PC-9 (cell line): ENCODE data around the gene GRID2. TPM values are rescaled to one million over a fixed set of nuclear protein-coding genes. Genes with fewer than 3 reads are reported as not detected.

Experiments used
- BruUV-seq: library from RNA; stranded (reverse); fragments of 400-500 nt; replicated peaks from 2 replicates; lab custom pipeline; 2021; lab: Mats Ljungman, UMichigan
- CTCF ChIA-PET: fragments of 300-600 bp; sonication (Branson Sonifier 250); formaldehyde crosslinking; loops from one replicate; lab custom pipeline; 2022; ENCODE audit warnings: antibody characterized with exemption; lab: Charles Lee
- POLR2A ChIA-PET: fragments of 300-600 bp; sonication (Branson Sonifier 250); formaldehyde crosslinking; loops from one replicate; lab custom pipeline; 2022; ENCODE audit warnings: antibody characterized with exemption; ENCODE audit not compliant: unreplicated experiment; lab: Charles Lee
- DNase-seq, 2 experiments: peaks; one replicate each; pipeline versions ENCODE4 v3.0.0 to v3.0.0-alpha.2; 2015 to 2022; ENCODE audit warnings: mixed read lengths in 1 of 2
- H2AFZ ChIP-seq: fragments of 200-600 bp; sonication (generic); 2 replicates; pipeline ENCODE4 v1.8.1; 2017; ENCODE audit warnings: antibody characterized with exemption
- H3F3A ChIP-seq: fragments of 200-600 bp; sonication (generic); 2 replicates; pipeline ENCODE4 v1.8.1; 2017; ENCODE audit warnings: antibody characterized with exemption, mild to moderate bottlenecking, low read depth; ENCODE audit not compliant: insufficient read depth
- H3K27ac ChIP-seq: fragments of 200-600 bp; sonication (generic); 2 replicates; pipeline ENCODE4 v1.6.1; 2016; ENCODE audit warnings: mixed run types
- H3K27me3 ChIP-seq: fragments of 200-600 bp; sonication (generic); 2 replicates; pipeline ENCODE4 v1.6.1; 2016; ENCODE audit warnings: low read depth, mixed run types; ENCODE audit not compliant: insufficient read depth
- H3K36me3 ChIP-seq: fragments of 200-600 bp; sonication (generic); 2 replicates; pipeline ENCODE4 v1.6.1; 2016; ENCODE audit warnings: low read depth, mixed run types
- H3K4me1 ChIP-seq: fragments of 200-600 bp; sonication (generic); replicated peaks from 2 replicates; pipeline ENCODE4 v1.6.1; 2016; ENCODE audit warnings: mixed run types; ENCODE audit not compliant: insufficient read depth
- H3K4me2 ChIP-seq: fragments of 200-600 bp; sonication (generic); 2 replicates; pipeline ENCODE4 v1.6.1; 2017; ENCODE audit warnings: mixed run types
- H3K4me3 ChIP-seq: fragments of 200-600 bp; sonication (generic); 2 replicates; pipeline ENCODE4 v1.6.1; 2016; ENCODE audit warnings: mixed run types
- H3K79me2 ChIP-seq: fragments of 200-600 bp; sonication (generic); 2 replicates; pipeline ENCODE4 v1.6.1; 2017; ENCODE audit warnings: low read depth, mixed run types
- H3K9me2 ChIP-seq: fragments of 200-600 bp; sonication (generic); 2 replicates; pipeline ENCODE4 v1.8.1; 2017; ENCODE audit warnings: mild to moderate bottlenecking; ENCODE audit not compliant: insufficient read depth
- H3K9me3 ChIP-seq: fragments of 200-600 bp; sonication (generic); 2 replicates; pipeline ENCODE4 v1.8.1; 2016; ENCODE audit warnings: low read depth; ENCODE audit not compliant: insufficient read depth
- H4K20me1 ChIP-seq: fragments of 200-600 bp; sonication (generic); 2 replicates; pipeline ENCODE4 v1.8.1; 2017; ENCODE audit not compliant: insufficient read depth
- CTCF ChIP-seq: fragments of 200-600 bp; sonication (generic); conservative IDR thresholded peaks from 2 replicates; pipeline ENCODE4 v1.6.1; 2017; ENCODE audit warnings: mixed run types, antibody characterized with exemption, mild to moderate bottlenecking, moderate library complexity
- EZH2 ChIP-seq: fragments of 200-600 bp; sonication (generic); IDR thresholded peaks from 2 replicates; pipeline ENCODE4 v1.8.0; 2017; ENCODE audit warnings: antibody characterized with exemption, low read depth
- intact Hi-C: fragments of 100-400 bp; cut with micrococcal nuclease; formaldehyde crosslinking; loops from one replicate; pipeline ENCODE4 v1.10.0; 2022; ENCODE audit not compliant: unreplicated experiment
- total RNA-seq: library from RNA; stranded (reverse); gene quantifications from 2 replicates; pipeline ENCODE4 v1.2.3, GENCODE V29; 2021

Gene GRID2
- total RNA-seq, 1 experiment from 2014 or later = not detected

- Histone ChIP-seq H3K27ac (no peak overlapping the region), H3F3A (no peaks in the 10 kb centered on the region), H2AFZ (no peak overlapping the region), H3K4me3 (no peak overlapping the region), H4K20me1 (no peaks in the 10 kb centered on the region), H3K79me2 (no peaks in the 10 kb centered on the region), H3K4me2 (no peak overlapping the region), H3K9me3 (no peaks in the 10 kb centered on the region), H3K9me2 (no peaks in the 10 kb centered on the region), H3K36me3 (no peaks in the 10 kb centered on the region), H3K4me1 (no peaks in the 10 kb centered on the region), H3K27me3 (no peaks in the 10 kb centered on the region)
- BruUV-seq = no TSS peak
- no peak for DNase-seq
- intact Hi-C loops = no loop called here
- CTCF ChIA-PET = no interaction called here
- TF ChIP-seq EZH2 (no peak), CTCF (no peak)
- POLR2A ChIA-PET = no interaction called here
Observed at GRCh38 chr4:92872604-92873003, 568.8 kb downstream of the GRID2 start.

DNA sequence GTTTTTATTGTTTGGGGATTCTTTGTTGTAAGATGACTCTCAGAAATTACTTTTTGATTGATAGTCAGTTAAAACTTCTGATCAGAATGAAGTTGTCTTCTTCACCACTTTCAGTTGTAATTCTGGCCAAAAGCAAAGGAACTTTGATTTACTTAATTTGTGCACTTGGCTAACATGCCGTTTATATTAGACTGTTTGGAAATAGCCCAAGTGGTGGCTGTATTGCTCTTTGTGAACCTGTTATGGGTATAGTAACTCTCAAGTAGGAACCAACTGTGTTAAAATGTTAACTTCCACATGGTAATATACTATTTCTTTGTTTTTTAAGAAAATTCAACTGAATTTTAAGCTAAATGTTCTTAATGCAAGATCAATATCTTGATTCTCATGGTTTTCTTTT, 581.9 kb downstream of the GRID2 start:
- TF ChIP-seq EZH2 (no peak), CTCF (no peak)
- Histone ChIP-seq H2AFZ (no peak overlapping the region), H3K27me3 (no peaks in the 10 kb centered on the region), H4K20me1 (no peaks in the 10 kb centered on the region), H3K9me3 (no peaks in the 10 kb centered on the region), H3K4me2 (no peak overlapping the region), H3K79me2 (no peaks in the 10 kb centered on the region), H3K4me3 (no peak overlapping the region), H3K9me2 (no peaks in the 10 kb centered on the region), H3K27ac (no peak overlapping the region), H3K4me1 (no peaks in the 10 kb centered on the region), H3F3A (no peaks in the 10 kb centered on the region), H3K36me3 (no peaks in the 10 kb centered on the region)
- BruUV-seq = no TSS peak
- intact Hi-C loops = no loop called here
- no peak for DNase-seq
- ChIA-PET POLR2A (no interaction called here), CTCF (no interaction called here)

DNA sequence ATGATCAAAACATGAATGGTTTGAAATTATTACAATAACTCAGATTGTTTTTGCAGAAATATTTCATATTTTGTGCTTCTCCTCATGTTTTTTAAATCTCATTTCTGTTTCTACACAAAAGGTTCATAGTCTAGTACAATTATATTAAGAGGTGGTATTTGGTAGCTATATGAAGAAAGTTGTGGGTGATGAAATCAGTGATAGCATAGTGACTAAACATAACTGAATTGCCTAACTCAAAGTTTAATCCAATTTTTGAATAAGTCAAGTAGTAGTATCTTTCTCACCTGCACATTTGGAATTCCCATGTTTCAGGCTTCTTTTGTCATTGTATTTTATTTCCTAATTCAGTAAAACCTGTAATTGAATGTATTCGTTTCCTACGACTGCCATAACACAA, 648.7 kb downstream of the GRID2 start:
- no peaks in the 10 kb centered on the region for H3F3A ChIP-seq
- no peak overlapping the region for H3K4me2 ChIP-seq
- H4K20me1 ChIP-seq = no peaks in the 10 kb centered on the region
- intact Hi-C loops = no loop called here
- no peak for DNase-seq
- POLR2A ChIA-PET = no interaction called here
- BruUV-seq = no TSS peak
- H3K4me1 ChIP-seq = no peaks in the 10 kb centered on the region
- no peak overlapping the region for H2AFZ ChIP-seq
- H3K79me2 ChIP-seq = no peaks in the 10 kb centered on the region
- H3K36me3 ChIP-seq = no peaks in the 10 kb centered on the region
- CTCF ChIA-PET = no interaction called here
- no peaks in the 10 kb centered on the region for H3K9me3 ChIP-seq
- H3K27ac ChIP-seq = no peak overlapping the region
- no peaks in the 10 kb centered on the region for H3K9me2 ChIP-seq
- no peaks in the 10 kb centered on the region for H3K27me3 ChIP-seq
- TF ChIP-seq EZH2 (no peak), CTCF (no peak)
- H3K4me3 ChIP-seq = no peak overlapping the region
